Stimulated activated CD4-positive, alpha-beta T cell treated with anti-CD3 and anti-CD28 coated beads, Interleukin-12 subunit alpha, Interleukin-12 subunit beta, amount 100 ng/mL, for 24 hours (primary cell): ENCODE data around the gene ART1.
"Not testable (repeated sequence)": the region's sequence is repeated elsewhere in the genome, so short reads cannot be mapped to it uniquely, and the experiment has no call there.

Experiments
- DNase-seq, 2 experiments: peaks; one replicate each; pipeline ENCODE4 v3.0.0-alpha.2; 2020; ENCODE audit warnings: low read depth in 2 of 2

ART1 gene

DNA sequence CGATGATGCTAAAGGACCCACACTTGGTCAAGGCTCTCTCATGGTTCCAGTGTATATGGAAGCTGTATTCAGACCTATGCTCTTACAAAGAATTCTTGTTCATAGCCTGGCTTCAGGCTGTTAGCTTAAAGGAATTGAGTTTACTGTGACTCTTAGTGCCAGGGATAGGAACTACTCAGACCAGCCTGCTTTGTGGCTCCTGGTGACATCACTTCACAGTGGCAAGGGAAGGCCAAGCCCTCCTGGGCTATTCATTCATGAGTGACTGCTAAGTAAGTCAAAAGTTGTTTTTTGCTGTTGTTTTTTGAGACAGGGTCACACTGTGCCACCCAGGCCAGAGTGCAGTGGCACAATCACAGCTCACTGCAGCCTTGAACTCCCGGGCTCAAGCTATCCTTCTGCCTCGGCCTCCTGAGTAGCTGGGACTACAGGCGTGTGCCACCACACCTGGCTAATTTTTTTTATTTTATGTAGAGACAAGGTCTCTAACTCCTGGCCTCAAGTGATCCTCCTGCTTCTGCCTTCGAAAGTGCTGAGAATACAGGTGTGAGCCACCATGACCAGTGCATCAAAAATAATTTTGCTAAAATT is 12.8 kb upstream of the ART1 start:
- no peak for DNase-seq

DNA sequence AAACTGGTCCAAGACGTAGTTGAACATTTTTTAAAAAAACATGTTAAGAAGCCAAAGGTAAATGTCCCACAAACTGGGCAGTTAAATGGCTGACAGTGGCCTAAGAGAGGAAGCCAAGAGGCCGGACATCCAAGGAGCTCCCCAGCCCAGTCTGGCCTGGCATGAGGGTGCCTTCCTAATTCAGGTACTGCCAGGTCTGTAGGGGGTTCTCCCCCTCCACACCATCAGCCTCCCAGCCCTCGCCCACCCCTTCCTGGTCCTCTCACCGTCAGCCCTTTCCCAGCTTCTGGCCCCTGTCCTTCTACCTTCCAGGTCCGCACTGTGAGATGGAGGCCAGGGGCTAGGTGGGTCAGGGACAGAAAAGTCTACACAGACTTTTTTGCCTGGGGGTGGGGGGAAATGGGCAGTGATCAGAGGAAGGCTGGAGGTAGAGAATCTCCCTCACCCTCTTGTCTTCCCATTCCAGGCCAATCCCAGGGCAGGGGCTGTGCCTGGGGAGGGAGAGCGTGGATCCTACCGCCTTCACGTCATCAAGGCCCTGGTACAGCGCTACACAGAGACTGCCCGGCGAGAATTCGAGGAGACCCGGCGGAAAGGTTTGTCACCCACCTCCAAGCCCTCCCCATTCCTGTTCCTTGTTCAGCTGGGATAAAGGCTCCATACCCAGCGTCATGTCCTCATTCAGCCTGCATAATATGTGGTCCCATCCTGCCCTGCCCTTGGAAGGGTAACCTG is 9.1 kb upstream of the ART1 start:
- DNase-seq: no peak

DNA sequence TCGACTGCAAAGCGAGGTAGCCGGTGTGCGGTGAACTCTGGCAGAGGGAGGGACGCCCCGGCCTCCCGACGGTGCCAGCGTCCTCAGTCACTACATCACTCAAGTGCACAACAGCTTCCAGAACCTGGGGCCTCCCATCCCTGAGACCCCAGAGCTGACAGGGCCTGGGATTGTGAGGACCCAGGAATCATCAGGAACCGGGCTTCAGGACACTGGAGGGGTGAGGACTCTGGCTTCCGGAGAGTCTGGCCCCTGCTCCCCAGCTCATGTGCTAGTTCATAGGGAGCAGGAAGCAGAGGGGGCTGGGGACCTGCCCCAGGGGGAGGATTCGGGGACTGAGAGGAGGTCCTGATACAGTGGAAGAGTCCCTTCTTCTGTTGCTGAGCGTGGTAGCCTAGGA is 7.7 kb upstream of the ART1 start:
- DNase-seq: no peak

DNA sequence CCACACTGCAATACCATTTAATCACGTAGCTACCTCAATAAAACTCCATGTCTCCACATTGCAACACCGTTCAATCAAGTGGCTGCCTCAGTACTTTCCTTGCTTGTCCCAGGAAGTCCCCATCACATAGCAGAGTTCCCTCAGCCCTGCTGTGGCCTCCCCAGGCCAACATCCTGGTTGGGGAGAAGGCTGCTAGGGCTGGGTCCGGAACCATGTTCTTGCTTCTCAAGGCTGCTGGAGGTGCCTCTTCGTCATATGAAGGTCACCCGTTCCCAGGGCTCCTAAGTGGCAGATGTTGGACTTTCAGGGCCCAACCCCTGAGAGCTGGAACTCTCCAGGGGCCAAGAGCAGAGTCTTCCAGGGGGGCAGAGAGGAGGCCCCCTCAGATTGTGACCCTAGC is 6.4 kb upstream of the ART1 start:
- DNase-seq: no peak

DNA sequence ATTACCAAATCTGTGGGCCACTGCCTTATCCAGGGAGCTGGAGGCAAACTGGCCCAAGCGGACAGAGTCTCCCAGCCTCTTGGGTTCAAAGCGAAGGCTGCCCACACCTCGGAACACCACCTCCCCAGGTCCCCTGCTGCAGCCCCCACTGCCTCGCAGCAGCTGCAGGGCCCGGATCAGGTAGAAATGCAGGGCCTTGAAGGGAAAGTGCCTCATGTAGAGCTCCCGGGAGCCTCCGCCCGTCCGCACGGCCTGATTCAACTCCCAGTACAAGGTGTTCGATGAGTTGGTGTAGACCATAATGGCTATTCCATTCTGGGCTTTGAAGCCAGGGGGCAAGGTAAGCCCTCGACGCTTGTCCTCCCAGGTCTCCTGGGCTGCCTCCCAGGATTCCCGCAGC is 5.1 kb upstream of the ART1 start:
- DNase-seq: no peak

DNA sequence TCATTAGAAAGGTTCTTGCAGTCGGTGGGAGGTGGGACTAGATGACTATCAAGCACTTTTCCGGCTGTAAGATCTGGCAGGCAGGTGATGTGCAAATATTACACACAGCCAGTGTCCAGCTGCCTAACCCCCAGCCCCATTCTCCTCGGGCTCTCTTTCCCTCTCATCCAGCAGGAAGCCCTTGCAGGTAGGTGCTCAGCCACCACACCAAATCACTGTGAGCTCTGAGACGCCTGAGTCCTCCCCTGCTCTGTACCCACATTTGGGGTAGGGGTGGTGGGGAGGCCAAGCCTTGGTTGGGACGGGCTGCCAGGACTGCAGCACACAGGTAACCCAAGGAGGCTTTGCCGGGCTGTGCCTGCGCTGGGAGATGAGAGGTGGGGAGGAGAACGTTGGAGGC is 3.7 kb upstream of the ART1 start:
- no peak for DNase-seq

DNA sequence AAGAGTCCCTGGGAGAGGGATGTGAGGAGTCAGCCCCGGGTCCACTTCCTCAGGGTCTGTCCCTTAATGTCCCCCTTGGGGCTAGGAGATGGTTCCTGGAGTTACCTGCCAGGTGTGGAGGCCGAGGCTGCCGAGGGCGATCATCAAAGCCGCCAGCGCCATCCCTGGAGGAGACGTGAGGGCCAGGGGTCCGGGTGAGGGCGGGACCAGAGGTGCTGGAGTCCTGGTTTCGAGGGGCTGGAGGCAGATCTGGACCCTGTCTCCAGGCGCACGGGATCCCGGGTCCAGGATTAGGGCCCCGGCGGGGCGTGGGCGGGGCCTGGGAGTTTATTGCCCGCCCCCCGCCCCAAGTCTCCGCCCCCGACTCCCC is 3.2 kb upstream of the ART1 start, which contains the start of gene ART5:
Gene ART5 (minus strand): TSS at position 292 of the 370 bp plus-strand sequence. CDS start 130 bp downstream, at position 162.
- DNase-seq: no peak

DNA sequence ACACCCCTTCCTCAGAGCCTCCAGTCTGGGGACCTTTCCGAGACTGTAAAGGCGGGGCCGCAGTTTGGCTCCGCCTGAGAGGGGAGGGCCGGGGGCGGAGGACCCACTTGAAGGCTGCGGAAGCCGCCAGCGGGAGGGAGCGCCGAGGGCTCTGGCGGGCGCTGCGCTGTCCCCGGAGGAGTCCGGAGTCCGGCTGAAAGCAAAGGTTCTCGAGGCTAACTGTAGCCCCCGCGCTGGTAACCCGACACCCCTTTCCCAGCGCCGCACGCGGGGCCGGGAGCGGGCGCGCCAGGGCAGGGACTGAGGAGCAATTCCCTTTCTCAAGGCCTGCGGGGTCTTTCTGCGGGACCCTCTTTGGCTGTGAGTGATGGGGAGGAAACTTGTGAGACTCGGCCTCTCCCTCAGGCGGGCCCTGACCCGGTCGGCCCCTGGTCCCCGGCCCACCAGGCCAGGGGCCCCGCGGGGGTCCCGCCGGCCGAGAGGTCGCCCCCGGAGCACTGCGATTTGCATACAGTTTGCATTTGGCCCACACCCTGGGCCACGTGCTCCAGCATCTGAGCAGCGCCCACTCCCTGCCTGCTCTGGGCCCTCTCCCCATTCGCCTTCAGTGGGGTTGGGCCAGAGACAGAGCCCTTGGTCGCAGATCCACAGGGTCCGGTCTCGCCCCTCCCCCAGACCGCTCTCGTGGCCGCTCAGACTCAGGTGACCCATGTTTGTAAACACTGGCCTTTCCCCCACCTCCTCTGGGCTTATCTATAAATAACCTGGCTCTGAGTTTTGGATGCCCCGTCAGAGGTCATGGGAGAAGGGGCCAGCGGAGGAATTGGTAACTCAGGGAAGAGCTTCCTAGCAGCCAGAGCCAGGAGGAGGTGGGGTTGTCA is 2.6 kb upstream of the ART1 start:
- peak; percentile 30 to 46 for DNase-seq

DNA sequence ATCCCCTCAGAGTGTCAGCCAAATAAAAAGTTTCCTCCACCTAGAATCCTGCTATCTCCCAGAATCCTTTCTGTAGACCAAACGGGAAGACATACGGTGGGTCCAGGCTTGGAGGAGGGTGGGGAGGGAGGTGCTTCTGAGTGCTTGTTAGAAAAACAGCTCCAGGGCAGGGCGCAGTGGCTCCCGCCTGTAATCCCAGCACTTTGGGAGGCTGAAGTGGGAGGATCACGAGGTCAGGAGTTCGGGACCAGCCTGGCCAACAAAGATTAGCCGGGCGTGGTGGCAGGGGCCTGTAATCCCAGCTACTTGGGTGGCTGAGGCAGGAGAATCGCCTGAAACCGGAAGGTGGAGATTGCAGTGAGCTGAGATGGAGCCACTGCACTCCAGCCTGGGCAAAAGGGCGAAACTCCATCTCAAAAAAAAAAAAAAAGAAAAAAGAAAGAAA is 1.8 kb upstream of the ART1 start:
- not testable (repeated sequence) for DNase-seq

DNA sequence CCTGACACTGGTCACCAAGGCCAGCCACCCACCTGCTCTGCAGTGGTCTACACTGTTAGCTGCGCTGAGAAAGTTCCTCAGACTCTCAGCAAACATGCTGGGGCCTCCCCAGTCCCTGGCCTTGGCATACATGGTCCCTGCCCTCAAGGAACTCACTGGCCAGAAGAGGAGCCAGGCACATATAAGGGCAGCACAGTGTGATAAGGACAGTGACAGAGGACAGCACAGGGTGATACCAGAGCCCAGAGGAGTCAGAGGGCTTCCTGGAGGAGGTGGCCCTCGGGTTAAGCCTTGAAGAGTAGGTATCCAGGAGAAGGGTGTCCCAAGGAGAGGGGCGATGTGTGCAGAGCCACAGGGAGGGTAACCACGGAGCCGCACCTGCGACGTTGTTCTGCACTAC is 624 bp downstream of the ART1 start:
- DNase-seq: no peak

DNA sequence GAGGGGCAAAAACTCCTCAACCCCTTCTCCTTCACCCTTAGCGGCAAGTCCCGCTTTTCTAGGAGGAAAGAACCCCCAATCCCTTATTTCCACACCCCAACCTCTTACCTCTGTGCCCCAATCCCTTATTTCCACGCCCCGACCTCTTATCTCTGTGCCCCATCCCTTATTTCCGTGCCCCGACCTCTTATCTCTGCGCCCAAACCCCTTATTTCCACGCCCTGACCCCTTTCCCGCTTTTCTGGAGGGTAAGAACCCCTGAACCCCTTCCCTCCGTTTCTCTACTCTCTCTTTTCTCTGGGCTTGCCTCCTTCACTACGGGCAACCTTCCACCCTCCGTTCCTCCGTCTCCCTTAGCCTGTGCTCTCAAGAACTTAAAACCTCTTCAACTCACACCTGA is 3.9 kb downstream of the ART1 start:
- DNase-seq: not testable (repeated sequence)

DNA sequence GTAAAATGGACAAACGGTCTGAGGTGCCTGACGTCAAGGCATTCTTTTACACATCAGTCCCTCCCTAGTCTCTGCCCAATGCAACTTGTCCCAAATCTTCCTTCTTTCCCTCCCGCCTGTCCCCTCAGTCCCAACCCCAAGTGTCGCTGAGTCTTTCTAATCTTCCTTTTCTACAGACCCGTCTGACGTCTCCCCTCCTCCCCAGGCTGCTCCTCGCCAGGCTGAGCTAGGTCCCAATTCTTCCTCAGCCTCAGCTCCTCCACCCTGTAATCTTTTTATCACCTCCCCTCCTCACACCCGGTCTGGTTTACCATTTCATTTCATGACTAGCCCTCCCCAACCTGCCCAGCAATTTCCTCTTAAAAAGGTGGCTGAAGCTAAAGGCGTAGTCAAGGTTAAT is 4.4 kb downstream of the ART1 start:
- not testable (repeated sequence) for DNase-seq

DNA sequence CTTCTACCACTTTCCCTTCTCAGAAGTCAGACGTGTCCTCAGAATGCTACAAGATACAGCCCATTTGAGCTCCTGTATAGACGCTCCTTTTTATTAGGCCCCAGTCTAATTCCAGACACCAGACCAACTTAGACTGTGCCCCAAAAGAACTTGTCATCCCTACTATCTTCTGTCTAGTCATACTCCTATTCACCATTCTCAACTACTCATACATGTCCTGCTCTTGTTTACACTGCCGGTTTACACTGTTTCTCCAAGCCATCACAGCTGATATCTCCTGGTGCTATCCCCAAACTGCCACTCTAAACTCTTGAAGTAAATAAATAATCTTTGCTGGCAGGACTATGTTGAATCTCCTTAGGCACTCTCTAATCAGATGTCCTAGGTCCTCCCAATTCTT is 7.6 kb downstream of the ART1 start:
- DNase-seq: not testable (repeated sequence)

DNA sequence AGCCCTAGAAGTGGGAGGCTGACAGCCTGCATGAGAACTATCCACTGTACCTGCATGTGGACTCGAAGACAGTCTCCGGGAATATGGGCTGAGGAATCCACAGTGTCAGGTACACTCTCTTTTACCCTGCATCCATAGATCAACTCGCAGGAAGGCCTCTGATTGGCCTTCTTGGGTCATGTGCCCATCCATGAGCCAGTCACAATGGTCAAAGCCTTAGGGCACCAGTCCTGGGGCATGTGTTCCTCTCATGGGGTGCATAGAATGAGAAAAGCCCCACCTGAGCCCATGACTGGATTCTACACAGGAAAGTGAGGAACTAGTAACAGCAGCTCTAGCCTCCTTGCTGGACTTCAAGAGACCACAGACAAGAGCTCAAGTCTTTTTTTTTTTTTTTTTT is 10.6 kb downstream of the ART1 start:
- DNase-seq: no peak

DNA sequence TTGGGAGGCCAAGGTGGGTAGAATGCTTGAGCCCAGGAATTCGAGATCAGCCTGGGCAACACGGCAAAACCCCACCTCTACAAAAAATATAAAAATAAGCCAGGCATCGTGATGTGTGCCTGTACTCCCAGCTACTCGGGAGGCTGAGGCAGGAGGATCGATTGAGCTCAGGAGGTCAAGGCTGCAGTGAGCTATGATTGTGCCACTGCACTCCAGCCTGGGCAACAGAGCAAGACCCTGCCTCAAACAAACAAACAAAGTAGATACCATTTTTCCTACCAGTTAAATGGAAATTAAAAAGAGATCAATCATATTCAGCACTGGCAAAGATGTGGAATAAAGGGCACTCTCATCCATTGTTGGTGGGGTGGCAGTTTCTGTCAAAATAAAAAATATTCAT is 12.4 kb downstream of the ART1 start:
- not testable (repeated sequence) for DNase-seq

DNA sequence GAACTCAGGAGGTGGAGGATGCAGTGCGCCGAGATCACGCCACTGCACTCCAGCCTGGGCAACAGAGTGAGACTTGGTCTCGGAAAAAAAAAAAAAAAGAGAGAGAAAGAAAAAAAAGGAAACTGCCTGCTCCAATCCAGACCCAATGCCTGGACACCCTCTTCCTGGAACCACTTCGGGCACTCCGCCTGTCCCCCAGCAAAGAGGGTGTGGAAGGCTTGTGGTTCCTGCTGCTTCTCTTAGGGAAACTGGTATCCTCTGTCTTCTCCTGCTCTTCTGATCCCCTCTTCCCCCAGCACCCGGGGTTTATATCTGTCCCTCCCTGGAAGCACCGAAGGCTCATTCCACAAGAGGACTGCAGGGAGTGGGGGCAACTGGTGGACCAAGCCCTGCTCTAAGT is 13.3 kb downstream of the ART1 start:
- DNase-seq: no peak

DNA sequence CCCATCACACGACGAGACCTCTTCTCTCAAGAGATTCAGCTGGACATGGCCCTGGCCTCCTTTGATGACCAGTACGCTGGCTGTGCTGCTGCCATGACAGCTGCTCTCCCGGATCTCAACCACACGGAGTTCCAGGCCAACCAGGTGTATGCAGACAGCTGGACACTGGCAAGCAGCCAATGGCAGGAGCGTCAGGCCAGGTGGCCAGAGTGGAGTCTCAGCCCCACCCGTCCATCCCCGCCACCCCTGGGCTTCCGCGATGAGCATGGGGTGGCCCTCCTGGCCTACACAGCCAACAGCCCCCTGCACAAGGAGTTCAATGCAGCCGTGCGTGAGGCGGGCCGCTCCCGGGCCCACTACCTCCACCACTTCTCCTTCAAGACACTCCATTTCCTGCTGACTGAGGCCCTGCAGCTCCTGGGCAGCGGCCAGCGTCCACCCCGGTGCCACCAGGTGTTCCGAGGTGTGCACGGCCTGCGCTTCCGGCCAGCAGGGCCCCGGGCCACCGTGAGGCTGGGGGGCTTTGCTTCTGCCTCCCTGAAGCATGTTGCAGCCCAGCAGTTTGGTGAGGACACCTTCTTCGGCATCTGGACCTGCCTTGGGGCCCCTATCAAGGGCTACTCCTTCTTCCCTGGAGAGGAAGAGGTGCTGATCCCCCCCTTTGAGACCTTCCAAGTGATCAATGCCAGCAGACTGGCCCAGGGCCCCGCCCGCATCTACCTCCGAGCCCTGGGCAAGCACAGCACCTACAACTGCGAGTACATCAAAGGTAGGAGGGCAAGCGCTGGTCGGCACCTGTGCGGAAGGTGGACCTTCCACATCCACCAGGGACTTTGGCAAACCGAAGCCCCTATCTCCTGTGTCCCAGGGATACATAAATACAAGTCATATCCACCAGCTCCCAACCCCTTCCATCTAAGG is 14.9 kb downstream of the ART1 start:
- DNase-seq: no peak

DNA sequence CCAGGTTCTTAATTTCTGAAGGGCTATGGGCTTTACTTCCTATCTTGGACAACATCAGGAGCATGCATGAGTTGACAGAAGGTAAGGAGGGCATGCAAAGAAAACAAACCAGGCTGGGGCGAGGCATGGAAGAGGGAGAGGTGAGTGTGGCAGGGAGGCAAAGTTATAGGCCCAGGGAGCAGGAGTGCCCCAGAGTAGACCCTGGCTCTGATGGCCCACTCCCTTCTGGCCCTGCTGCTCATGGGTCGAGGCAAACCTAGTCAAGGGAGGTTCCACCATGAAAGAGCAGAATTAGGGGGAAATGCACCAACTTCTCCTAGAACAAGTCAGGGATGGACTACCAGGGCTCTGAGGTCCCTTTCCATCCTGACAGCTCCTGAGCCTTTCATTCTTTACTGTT is 16.0 kb downstream of the ART1 start:
- DNase-seq: no peak

DNA sequence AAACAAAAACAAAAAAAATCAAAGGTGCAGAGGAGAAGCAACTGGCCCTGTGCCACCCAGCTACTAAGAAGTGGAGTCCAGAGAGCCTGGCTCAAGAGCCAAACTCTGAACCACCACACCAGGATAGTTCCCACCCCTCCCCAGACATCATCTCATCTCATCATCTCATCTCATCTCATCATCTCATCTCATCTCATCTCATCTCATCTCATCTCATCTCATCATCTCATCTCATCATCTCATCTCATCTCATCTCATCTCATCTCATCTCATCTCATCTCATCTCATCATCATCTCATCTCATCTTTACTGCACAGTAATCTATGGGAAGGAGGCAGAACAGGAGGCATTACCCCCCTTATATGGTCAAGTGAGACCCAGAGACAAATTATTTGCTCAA is 17.9 kb downstream of the ART1 start:
- no peak for DNase-seq

DNA sequence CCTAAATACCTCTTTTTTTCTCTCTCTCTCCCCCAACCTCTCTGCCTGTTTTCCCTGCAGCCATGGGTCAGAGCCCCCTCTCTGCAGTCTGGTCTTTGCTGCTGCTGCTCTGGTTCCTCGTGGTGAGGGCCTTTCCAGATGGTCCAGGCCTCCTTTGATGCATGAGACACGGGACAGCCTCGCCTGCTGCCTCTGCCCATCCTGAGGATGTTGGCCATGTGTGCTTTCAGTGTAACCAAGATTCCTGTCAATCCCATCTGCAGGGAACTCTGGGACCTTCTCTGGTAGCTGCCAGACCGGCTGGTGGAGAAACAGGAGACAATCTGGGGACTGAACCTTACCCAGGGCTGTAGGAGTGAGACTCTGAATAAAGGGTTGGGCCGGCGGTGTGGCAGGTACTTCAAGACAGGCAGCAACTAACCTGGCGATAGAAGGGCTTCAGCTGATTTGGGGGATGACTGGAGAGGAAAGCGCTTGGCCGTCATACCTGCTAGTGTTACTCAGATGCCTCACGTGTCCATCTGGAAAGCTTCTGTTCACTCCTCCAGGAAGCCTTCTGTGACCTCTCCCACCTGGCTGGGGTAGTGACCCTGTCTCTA is 19.2 kb downstream of the ART1 start:
- no peak for DNase-seq

DNA sequence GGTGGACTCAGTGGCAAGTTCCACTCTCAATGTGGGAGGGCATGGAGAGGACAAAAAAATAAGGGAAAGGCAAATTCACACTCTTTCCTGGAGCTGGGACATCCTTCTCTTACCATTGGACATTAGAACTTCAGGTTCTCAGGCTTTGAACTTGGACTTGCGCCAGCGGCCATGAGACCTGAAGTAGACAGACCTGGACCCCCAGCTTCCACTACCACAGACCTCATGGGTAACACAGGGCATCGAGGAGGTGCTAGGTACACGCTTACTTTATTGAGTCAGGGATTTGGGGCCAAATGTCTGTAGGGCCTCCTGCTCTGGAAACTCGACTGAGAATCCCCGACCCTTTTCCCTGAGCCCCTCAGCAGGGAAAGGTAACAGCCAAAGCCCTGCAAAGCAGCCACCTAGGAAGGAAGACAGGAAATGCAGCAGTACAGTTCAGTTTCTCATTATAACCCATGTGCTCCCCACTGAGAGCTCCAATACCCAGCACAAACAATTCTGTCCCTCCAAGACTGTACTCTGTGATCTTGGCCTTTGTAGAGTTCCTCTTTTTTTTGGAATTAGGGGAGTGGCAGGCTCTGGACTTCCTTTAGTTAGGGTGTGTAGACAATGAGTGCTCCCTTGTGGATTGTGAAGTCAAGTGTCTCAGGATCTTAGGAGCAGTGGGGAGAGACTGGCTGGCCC is 20.6 kb downstream of the ART1 start:
- DNase-seq: no peak
